Measurements from ENCODE around the gene ECI2.

DNA sequence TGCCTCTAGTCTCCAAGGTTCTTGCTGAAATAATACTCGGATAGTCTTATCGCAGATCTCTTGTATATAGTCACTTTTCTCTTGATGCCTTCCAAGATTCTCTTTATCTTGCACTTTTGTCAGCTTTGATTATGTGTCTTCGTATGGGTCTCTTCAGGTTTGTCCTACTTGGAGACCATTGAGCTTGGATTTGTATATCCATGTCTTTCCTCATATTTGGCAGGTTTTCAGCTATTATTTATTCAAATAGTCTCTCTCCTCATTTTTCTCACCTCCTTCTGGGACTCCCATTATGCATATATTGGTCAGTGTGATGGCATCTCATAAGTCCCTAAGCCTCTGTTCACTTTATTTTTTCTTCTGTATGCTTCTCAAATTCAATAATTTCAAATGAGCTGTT is 23.0 kb downstream of the ECI2 start:
- no peak for TF ChIP-seq POLR2AphosphoS5 (IDR thresholded peaks at IDR 0.05; ENCODE audit: low read depth)
- TF ChIP-seq, protein P1, sequence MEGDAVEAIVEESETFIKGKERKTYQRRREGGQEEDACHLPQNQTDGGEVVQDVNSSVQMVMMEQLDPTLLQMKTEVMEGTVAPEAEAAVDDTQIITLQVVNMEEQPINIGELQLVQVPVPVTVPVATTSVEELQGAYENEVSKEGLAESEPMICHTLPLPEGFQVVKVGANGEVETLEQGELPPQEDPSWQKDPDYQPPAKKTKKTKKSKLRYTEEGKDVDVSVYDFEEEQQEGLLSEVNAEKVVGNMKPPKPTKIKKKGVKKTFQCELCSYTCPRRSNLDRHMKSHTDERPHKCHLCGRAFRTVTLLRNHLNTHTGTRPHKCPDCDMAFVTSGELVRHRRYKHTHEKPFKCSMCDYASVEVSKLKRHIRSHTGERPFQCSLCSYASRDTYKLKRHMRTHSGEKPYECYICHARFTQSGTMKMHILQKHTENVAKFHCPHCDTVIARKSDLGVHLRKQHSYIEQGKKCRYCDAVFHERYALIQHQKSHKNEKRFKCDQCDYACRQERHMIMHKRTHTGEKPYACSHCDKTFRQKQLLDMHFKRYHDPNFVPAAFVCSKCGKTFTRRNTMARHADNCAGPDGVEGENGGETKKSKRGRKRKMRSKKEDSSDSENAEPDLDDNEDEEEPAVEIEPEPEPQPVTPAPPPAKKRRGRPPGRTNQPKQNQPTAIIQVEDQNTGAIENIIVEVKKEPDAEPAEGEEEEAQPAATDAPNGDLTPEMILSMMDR (conservative IDR thresholded peaks at IDR 0.05; ENCODE audit: low read depth in 2 of 2) = no peak
- TF ChIP-seq EZH2 (IDR thresholded peaks at IDR 0.05; ENCODE audit: low read depth, unreplicated experiment) = no peak
- no peak for TF ChIP-seq EZH2phosphoT487 (IDR thresholded peaks at IDR 0.05; ENCODE audit: unreplicated experiment)

Measured in GM23338 (cell line).